Neural crest cell (in vitro differentiated cells): ENCODE results near the gene SMAGP. TPM values are rescaled to one million over a fixed set of nuclear protein-coding genes. Genes with fewer than 3 reads are reported as not detected.
"Not testable (repeated sequence)": the region's sequence is repeated elsewhere in the genome, so short reads cannot be mapped to it uniquely, and the experiment has no call there.

Experiments
- DNase-seq: peaks from one replicate; pipeline ENCODE4 v3.0.0; 2021; ENCODE audit warnings: low read depth, mixed read lengths, low spot score
- H3K27ac Mint-ChIP-seq: one replicate; pipeline ENCODE4 v1.8.0; 2021; ENCODE audit warnings: mild to moderate bottlenecking, mixed read lengths; ENCODE audit not compliant: unreplicated experiment
- H3K27me3 Mint-ChIP-seq: 2 replicates; pipeline ENCODE4 v1.8.0; 2021; ENCODE audit warnings: low read depth, mild to moderate bottlenecking, mixed read lengths
- H3K36me3 Mint-ChIP-seq: 2 replicates; pipeline ENCODE4 v1.8.0; 2021; ENCODE audit warnings: low read depth, mild to moderate bottlenecking, mixed read lengths
- H3K4me1 Mint-ChIP-seq: 2 replicates; pipeline ENCODE4 v1.8.0; 2021; ENCODE audit warnings: mixed read lengths
- H3K4me3 Mint-ChIP-seq: one replicate; pipeline ENCODE4 v1.8.0; 2021; ENCODE audit warnings: mild to moderate bottlenecking, mixed read lengths
- H3K9me3 Mint-ChIP-seq: 2 replicates; pipeline ENCODE4 v1.8.0; 2021; ENCODE audit warnings: mixed read lengths
- CTCF ChIP-seq: fragments of 200-600 bp; sonication (generic); conservative IDR thresholded peaks from 2 replicates; pipeline ENCODE4 v1.5.0; 2021; ENCODE audit warnings: antibody characterized with exemption, mild to moderate bottlenecking
- total RNA-seq: library from RNA; stranded (reverse); gene quantifications from 2 replicates; pipeline ENCODE4 v1.2.1, GENCODE V29; 2021

Gene SMAGP
- total RNA-seq, 1 donor from 2014 or later = 1.6 TPM

- Mint-ChIP-seq H3K36me3 (no peaks in the 10 kb centered on the region), H3K27ac (no peak overlapping the region)
Measured at GRCh38 chr12:51225234-51225633, 45.0 kb downstream of the SMAGP start.

GRCh38 chr12:51224625-51225024 lies 45.6 kb downstream of the SMAGP start:
- H3K4me1 Mint-ChIP-seq = peaks cover 10% of the 10 kb centered on the region
- TF ChIP-seq CTCF = no peak
- DNase-seq = no peak
- H3K9me3 Mint-ChIP-seq = no peaks in the 10 kb centered on the region
- no peak overlapping the region for H3K27ac Mint-ChIP-seq
- H3K27me3 Mint-ChIP-seq = no peaks in the 10 kb centered on the region
- H3K4me3 Mint-ChIP-seq = no peak overlapping the region
- no peaks in the 10 kb centered on the region for H3K36me3 Mint-ChIP-seq

More at GRCh38 chr12:51225234-51225633, 45.0 kb downstream of the SMAGP start:
- Mint-ChIP-seq H3K4me3 (no peak overlapping the region), H3K9me3 (no peaks in the 10 kb centered on the region), H3K4me1 (peaks cover 10% of the 10 kb centered on the region), H3K27me3 (no peaks in the 10 kb centered on the region)
- TF ChIP-seq CTCF = no peak
- DNase-seq = no peak

GRCh38 chr12:51222461-51222860 lies 47.8 kb downstream of the SMAGP start:
- no peaks in the 10 kb centered on the region for H3K9me3 Mint-ChIP-seq
- no peaks in the 10 kb centered on the region for H3K36me3 Mint-ChIP-seq
- no peak for DNase-seq
- no peaks in the 10 kb centered on the region for H3K27me3 Mint-ChIP-seq
- H3K4me3 Mint-ChIP-seq = peak overlapping the region; percentile 61
- no peak for TF ChIP-seq CTCF
- H3K27ac Mint-ChIP-seq = no peak overlapping the region
- H3K4me1 Mint-ChIP-seq = peaks cover 23% of the 10 kb centered on the region

GRCh38 chr12:51219857-51220256 lies 50.4 kb downstream of the SMAGP start:
- not testable (repeated sequence) for H3K4me3 Mint-ChIP-seq, DNase-seq, H3K9me3 Mint-ChIP-seq, H3K36me3 Mint-ChIP-seq, H3K27ac Mint-ChIP-seq, H3K27me3 Mint-ChIP-seq
- peaks cover 17% of the 10 kb centered on the region for H3K4me1 Mint-ChIP-seq

GRCh38 chr12:51219322-51219721 lies 50.9 kb downstream of the SMAGP start:
- H3K4me1 Mint-ChIP-seq = peaks cover 17% of the 10 kb centered on the region
- H3K27me3 Mint-ChIP-seq = no peaks in the 10 kb centered on the region
- TF ChIP-seq CTCF = no peak
- H3K4me3 Mint-ChIP-seq = peak overlapping the region; percentile 79
- H3K9me3 Mint-ChIP-seq = no peaks in the 10 kb centered on the region
- no peaks in the 10 kb centered on the region for H3K36me3 Mint-ChIP-seq
- no peak for DNase-seq
- no peak overlapping the region for H3K27ac Mint-ChIP-seq

- peak overlapping the region; percentile 79 for H3K4me3 Mint-ChIP-seq
- no peaks in the 10 kb centered on the region for H3K27me3 Mint-ChIP-seq
- DNase-seq = no peak
- peaks cover 17% of the 10 kb centered on the region for H3K4me1 Mint-ChIP-seq
- no peaks in the 10 kb centered on the region for H3K9me3 Mint-ChIP-seq
- peak overlapping the region; percentile 85 for H3K27ac Mint-ChIP-seq
- no peak for TF ChIP-seq CTCF
- no peaks in the 10 kb centered on the region for H3K36me3 Mint-ChIP-seq
Measured at GRCh38 chr12:51218607-51219161, 51.5 kb downstream of the SMAGP start.
